Islet of Langerhans (tissue), 1 donor: Measurements from ENCODE around the gene LAMA3.
A peak's percentile ranks its signal among the peaks of the same experiment; 100 is the strongest.

Experiments used
- FAIRE-seq: peaks from one replicate; lab custom pipeline; 2011; peaks lifted over from hg19 to GRCh38; lab: Jason Lieb, UNC

The LAMA3 gene

DNA sequence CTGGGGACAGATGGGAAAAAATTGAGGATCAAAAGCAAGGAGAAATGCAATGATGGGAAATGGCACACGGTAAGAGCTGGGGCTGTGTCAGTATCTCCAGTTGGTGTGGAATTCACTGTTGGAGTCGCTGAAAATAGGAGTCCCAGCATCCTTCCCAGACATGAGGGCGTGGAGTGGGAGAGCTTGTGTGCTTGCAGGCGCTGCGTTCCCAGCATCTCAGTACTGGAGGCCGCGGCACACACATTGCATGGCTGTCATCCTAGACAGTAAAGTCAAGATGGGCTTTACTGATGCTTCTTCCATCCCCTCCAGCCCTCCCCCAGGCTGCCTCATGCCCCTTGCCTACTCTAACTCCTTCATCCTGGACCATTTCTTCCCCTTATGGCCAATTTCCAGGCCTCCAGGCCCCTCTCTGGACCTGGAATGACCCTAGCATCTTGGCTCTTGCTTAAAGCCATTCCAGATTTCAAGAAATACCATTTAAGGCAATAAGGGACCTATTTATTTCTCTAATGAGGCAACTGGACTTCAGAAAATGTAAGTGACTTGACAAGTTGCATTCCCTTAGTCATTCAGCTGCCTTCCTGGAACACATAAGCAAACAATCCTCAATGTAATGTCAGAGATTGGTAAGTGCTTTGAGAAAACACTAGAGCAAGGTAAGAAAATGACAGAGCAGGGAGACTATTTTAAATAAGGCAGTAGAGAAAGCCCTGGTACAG lies 254.8 kb downstream of the LAMA3 start:
- FAIRE-seq: no peak

DNA sequence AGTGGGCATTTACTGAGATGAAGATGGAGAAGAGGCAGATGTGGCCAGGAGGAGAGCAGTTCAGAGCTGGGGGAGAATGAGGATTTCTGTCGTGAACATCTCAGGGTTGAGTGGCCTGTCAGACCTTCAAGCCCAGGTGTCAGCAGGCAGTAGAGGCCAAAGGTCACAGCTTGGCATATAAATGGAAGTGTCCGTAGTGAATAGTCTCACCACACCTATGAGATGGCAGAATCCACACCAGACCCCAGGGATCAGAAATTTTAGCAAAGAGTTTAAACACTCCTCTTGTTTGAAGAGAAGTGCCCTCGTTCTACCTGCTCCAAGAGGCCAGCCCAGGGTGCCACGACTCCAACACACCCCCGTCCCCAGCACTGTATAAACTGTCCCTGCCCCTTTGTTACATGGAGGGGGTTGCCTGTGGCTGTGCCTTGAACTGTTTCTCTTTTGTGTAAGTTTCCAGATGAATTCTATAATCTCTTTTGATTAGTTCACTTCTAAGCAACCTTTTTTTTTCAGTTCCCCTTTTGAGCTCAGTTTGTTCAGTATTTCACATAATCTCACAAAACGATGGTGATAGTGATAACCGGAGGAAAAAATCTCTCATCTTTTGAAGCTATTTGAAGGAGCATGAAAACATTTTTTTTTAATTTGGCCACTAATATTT lies 256.3 kb downstream of the LAMA3 start:
- no peak for FAIRE-seq

DNA sequence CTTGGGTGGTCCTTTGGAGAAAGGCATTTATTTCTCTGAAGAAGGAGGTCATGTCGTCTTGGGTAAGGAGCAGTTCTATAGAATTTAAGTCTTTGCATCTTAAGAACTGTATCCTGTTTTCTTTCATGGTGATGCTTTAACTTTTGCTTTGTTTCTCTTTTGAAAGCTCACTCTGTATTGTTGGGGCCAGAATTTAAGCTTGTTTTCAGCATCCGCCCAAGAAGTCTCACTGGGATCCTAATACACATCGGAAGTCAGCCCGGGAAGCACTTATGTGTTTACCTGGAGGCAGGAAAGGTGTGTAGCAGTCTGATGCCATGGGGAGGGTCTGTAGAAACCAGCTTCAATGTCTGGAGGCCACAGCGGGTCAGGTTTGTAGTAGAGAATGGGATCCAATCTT lies 260.6 kb downstream of the LAMA3 start:
- FAIRE-seq: no peak

DNA sequence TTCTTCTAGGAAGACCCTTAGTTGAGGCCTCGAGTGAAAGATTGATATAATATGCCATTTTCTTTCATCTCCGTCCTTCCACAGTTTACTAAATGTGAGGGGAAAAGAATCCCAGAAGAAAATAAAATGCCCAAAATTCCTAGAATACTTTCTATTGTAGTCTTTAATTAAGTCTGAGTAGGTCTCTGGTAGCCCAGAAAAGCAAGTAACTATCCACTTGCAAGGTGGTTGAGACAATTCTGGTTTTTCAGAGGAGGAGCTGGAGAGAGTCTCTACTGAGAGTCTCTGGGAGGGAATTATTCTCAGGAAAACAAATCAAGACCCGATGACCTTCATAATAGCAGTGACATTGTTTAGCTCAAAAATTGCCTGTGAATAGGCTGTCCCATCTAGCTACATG lies 261.4 kb downstream of the LAMA3 start:
- FAIRE-seq: no peak

DNA sequence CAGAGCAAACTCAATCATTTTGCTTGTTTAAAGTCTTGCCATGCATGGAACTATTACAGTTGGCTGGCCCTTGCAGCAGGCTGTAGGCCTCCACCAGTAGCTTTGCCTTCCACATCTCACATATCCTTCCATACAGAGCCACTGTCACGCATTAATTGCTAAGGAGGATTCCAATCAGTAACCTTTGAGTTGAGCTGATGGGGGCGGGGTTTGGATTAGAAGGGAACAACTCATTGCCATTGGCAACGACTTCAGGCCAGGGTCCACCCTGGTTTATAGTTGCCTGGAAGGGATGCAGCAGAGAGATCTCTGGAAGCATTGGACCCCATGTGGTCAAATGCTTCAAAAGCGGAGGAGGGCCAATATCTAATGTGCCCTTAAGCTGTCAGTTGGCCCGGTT lies 262.0 kb downstream of the LAMA3 start:
- no peak for FAIRE-seq

DNA sequence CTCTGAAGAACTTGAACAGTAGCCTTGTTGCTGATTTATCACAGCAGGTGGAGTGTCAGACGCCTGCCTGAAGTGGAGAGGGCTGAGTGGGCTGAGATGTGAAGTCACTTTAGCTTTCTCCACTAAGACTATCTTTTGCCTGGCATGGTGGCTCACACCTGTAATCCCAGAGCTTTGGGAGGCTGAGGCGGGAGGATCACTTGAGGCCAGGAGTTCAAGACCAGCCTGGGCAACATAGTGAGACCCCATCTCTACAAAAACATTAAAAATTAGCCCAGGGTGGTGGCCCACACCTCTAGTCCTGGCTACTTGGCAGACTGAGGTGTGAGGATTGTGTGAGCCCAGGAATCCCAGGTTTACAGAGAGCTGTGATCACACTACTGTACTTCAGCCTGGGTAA lies 264.7 kb downstream of the LAMA3 start:
- no peak for FAIRE-seq

DNA sequence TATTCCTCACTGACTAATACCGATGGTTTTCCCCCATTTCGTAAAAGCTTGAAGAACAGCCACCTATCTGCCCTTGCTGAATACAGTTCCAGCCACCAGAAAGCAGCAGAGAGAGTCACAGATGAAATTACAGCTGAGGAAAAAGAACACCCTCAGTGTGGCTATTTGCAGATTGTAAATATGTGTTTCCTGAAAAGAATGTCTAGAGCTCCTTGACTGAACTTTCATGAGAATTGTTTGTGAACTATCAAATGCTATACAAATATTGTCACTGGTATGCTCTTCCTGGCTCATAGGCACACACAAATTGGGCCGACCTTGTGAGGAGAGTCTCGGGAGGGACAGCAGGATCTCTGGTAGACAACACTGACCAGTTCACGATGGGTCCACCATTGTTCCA lies 267.2 kb downstream of the LAMA3 start:
- FAIRE-seq: no peak

DNA sequence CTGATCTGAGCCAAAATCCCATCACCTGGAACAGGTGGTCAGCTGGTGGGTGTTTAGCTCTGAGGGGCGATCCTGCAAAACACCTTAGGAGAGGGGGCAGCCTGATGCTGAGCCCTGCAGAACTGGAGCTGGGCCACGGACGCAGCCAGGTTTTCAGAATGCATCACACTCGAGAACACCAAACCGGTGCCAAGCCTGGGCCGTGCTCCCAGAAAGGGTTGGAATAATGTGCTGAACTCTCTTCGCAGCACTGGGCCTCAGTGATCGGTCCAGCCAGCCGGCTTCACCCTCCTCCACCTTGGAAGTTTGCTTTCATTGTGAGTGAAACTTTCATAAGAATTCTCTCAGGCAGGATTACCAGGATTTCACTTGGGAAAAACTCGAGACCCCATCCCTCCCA lies 268.8 kb downstream of the LAMA3 start:
- no peak for FAIRE-seq

DNA sequence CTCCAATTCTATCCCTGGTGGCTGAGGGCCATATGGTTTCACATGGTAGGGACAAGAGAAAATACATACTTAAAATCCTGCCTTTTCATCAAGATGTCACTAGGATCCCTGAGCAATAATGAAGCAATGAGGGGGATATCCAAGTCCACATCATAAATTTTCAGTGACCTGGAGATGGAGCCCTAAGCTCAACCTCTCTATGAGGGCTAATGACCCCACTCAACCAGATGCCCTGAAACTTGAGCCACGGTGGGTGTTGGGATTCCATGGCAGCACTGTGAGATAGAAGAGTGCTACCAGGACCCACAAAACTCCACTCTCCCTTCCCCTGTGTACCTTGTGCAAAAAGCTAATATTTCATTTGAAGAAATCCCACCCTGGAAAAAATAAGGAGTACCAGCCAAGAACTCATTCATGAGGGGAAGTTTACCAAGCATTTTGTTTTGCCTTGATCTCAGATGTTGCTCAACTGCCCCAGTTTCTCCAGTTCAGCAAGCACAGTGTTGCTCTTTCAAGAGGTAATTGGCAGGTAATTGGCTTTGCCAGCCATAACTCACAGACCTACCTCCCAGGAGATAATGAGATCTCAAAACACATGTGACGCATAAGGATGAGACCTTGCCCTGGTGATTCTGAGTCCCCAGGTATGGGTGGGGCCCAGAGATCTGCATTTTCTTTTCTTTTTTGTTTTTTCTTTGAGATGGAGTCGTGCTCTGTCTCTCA lies 274.4 kb downstream of the LAMA3 start:
- no peak for FAIRE-seq

DNA sequence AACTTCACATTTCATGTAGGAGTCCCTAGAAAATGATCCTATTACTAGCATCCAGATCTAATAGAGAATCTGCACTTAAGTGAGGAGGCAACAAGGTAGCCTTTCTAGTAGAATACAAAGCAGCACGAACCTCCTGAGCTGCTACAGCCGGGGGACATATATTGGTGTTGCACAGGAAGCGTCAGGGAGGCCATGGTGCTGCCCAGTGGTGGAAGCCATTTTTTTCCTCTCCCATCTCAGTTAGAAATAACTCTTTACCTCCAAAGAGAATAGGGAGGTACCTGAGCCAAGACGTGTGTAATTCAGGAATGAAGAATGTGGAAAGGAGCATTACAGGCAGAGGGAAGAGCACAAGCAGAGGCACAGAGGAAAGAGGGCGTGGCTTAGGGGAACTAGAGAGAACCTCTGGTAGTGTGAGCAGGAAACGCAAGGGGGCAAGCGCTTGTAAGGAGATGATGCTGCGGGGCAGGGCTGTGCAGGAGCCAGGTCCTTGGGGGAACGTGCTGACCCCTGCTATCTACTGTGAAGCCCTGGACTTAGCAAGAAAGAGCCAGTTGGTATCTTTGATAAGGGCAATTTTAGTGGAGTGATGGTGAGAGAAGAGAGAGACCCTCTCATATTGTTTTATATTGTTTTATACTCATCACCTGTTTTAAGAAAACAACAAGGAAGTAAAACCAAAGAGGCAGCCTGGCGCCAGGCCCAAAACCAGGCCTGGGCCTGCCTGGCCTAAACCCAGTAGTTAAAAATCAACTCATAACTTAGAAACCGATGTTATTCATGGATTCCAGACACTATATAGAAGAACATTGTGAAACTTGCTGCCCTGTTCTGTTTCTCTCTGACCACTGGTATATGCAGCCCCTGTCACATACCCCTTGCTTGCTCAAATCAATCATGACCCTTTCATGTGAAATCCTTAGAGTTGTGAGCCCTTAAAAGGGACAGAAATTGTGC lies 275.3 kb downstream of the LAMA3 start:
- FAIRE-seq: no peak

DNA sequence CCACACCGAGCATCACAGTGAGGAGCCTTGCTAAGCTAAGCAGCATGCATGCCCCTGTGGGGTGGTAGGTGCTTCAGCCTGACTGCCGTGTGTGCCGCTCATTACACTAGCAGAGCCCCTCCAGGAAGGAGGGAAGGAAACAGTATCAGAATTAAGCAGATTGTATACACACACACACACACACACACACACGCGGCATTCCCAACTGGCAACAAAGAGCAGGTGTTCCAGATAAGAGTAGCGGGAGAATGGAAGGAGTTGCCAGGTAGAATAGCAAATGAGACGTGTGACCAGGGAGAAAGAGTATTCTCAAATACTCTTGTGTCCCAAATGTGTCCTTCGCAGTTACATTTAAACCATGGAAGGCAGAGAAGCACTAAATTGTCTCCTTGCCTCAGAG lies 277.7 kb downstream of the LAMA3 start:
- FAIRE-seq: no peak

DNA sequence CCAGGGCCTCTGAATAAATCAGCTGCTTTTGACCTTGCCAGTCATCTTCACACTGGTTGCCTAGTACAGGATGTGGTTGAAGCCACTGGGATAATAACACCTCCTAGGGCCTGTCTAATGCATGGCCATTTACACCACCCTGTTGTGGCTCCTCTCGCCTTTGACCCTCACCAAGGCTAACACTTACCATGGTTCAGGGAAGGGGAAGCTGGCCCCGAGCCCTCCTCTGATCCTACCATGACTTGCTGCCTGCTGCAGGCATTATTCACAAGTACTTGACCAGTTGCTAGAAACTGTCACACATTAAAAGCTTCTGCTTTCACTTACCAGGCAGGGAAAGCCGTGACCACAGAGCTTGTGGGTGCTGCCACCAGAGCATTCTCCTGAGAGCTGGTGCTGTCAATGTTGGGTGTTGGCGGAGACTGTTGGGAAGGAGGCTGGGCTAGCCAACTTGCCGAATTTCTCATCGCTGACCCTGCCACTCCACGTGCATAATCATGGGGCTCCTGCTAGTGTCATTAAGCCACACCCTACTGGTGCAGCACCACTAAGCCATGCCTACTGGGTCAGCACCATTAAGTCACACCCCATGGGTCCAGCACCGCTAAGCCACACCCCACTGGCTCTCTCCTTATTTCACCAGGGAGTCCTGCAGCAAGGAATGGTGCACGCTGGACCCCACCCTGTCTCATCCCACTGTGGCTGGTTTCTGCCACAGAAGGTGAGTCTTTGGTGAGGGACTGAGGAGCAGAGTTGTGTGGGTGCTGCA lies 278.3 kb downstream of the LAMA3 start:
- FAIRE-seq: no peak

DNA sequence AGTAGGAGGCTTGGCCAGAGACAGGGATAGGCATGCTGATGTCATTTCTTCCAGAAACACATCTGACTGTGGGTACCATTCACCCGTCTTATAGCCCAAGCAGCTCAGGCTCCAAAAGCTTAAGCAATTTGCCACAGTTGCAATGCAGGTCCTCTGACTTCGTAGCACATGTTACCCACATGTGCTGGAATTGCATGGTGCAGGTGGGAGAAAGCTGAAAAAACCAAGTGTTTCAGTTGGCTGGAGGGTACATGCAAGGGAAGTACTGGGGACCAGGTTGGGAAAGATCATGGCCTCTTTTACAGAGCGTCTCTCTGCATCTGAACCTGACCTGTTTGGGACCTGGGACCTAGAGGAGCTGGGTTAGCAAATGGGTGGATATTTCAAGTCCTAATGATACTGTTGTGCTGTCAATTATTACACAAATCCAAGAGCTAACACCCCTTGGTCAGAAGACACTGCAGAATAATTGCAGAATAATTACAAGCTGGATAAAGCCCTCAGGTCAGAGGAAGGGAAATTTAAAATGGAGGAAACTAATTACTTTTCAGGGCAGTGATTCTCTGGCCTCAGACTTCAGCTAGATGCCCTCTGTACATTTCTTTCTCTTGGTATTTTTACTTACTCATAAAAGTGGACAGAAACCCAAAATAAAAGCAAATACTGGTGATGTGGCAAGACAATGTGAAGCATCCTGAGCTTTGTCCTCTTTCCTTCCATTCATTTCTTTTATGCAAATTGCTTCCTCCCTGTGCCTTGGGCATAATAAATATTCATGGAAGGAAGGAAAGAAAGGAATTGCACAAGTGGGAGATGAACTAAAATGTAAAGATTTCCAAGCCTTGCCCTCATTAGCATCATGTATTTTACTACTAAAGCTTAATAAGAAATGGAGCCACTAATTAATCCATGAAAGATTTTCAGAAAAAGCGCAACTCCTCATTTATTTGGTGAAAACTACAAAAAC lies 279.7 kb downstream of the LAMA3 start:
- no peak for FAIRE-seq

DNA sequence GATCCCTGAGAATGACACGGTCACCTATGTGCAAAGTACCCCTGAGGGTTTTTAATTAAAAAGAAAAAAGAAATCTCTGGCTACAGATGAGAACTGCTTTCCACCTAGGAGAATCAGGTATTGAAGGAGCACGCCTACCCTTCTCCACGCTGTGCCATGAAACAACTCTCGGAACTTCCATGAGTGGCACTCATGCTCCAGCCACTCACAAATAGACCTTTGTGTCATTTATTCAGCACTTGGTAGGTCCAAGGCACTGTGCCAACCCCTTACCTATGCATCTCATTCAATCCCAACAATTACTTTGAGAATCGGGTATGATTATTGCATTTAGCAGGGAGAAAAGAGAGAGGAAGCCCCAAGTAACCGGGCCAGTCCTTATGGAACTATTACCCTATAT lies 280.4 kb downstream of the LAMA3 start:
- no peak for FAIRE-seq

DNA sequence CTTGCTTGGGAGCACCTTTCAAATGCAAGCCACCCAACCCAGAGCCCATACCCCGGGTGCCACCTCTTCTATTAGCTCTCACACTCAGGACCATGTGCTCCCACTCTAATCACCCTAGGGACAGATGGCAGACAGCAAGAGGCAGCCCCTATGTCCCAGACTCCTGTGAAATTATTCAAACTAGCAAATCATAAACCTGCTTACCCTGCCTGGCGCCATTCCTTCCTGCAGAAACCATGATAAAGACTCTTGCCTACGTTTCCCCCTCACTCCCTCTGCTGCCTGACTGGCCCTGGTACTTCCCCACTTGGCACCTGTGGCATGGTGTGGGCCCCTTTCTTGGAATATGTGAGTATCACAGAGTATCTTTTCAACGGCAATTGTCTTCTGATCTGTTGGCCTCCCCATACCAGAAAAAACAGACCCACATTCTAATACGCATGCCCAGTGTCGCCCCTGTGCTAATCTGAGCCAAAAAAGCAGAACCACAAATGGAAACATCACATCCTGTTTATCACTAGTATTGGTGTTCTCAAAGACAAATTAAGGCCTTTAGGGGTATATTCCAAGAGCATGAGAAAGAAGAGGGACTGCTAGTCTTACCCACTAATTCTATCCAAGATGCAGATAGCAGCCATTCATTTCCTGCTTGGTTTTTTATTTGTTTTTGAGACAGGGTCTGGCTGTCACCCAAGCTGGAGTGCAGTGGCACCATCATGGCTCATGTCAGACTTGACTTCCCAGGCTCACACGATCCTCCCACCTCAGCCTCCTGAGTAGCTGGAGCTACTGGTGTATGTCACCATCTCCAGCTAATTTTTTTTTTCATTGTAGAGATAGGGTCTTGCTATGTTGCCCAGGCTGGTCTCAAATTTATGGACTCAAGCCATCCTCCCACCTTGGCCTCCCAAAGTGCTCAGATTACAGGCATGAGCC lies 281.2 kb downstream of the LAMA3 start:
- no peak for FAIRE-seq

DNA sequence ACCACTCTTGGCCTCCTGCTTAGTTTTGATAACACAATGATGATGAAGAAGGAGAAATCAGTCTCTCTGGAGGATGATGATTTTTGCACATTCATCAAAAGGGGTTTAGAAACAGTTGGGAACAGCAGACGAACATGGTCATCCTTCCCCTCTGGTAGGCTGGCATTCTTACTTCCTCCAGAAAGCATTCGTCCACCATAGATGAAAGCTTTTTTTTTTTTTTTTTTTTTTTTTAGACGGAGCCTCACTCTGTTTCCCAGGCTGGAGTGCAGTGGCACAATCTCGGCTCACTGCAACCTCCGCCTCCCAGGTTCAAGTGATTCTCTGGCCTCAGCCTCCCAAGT lies 281.8 kb downstream of the LAMA3 start:
- FAIRE-seq: no peak

DNA sequence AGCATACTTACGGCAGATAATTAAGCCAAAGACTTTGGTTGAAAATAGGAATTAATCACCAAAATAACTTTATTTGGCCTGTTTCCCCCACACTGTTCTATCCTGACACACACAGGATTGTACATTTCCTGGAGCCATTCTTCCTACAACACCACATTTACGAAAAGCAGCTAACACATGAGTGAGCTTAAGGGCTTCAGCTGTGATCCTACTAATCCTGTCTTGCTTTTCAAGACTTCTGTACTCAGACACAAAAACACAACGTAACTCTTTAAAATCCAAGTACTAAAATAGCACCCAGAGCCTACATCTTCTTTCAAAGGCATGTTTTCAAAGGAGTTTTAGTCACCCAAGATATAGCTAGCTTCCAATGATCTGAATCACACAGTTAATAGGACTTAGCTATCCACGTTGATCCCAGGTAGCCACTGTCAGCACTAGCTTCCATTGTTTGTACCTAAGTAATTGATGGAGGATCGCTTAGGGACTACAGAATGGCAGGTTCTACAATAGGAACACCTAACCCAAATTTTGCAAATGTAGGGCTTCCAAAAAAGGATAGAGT lies 282.5 kb downstream of the LAMA3 start:
- FAIRE-seq: no peak

DNA sequence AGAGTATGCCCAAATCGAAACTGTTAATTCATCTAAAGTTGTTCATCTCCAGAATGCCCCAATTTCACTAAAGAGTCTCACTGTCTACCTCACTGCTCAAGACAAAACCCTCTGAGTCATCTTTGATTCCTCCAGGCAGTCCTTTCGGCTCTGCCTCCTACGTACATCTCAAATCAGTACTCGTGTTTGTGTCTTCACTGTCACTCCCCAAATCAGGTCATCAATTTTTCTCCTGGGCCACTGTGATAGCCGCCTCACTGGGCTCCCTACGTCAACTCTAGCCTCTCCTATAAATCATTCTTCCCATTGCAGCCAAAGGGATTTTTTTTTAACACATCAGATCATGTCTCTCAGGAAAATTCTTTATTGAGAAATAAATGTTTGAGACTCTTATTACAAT lies 283.2 kb downstream of the LAMA3 start:
- no peak for FAIRE-seq

DNA sequence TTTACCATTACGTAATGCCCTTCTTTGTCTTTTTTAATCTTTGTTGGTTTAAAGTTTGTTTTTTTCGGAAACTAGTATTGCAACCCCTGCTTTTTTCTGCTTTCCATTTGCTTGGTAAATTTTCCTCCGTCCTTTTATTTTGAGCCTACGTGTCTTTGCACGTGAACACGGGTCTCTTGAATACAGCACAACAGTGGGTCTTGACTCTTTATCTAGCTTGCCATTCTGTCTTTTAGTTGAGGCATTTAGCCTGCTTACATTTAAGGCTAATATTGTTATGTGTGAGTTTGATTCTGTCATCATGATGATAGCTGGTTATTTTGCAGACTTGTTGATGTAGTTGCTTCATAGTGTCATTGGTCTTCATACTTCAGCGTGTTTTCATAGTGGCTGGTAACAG lies 287.9 kb downstream of the LAMA3 start:
- FAIRE-seq: peak; percentile 13
